Naive thymus-derived CD8-positive, alpha-beta T cell (primary cell): ENCODE data around the gene SYDE2. TPM values are rescaled to one million over a fixed set of nuclear protein-coding genes. Genes with fewer than 3 reads are reported as not detected.
"Not testable (repeated sequence)": the region's sequence is repeated elsewhere in the genome, so short reads cannot be mapped to it uniquely, and the experiment has no call there.

Experiments
- ATAC-seq, 2 donors: fragments of 150-1000 bp; cut with Tn5 transposase in 1 of 2; sonication (Bioruptor Pico), chemical (Tn5 transposase) in 1 of 2; 1 replicate in 1 of 2; 2 replicates in 1 of 2; pipeline ENCODE4 v1.10.0; 2021; ENCODE audit warnings: mild to moderate bottlenecking in 2 of 2, moderate library complexity in 2 of 2
- POLR2A ChIA-PET: fragments of 350-600 bp; sonication (Branson Sonifier 250); formaldehyde crosslinking; loops from one replicate; lab custom pipeline; 2021; ENCODE audit warnings: antibody characterized with exemption; lab: Charles Lee
- DNase-seq, 10 donors: peaks; one replicate each; pipeline versions ENCODE4 v3.0.0 to v3.0.0-alpha.2; 2020 to 2022
- H3K27ac Mint-ChIP-seq, 10 donors: one replicate each; pipeline ENCODE4 v1.8.0; 2020 to 2022; ENCODE audit warnings: mild to moderate bottlenecking in 10 of 10, mixed read lengths in 10 of 10, moderate library complexity in 4 of 10, inconsistent platforms in 1 of 10
- H3K27me3 Mint-ChIP-seq, 5 donors: one replicate each; pipeline ENCODE4 v1.8.0; 2021 to 2022; ENCODE audit warnings: mixed read lengths in 5 of 5
- H3K36me3 Mint-ChIP-seq, 3 donors: one replicate each; pipeline ENCODE4 v1.8.0; 2020 to 2022; ENCODE audit warnings: mixed read lengths in 3 of 3, mild to moderate bottlenecking in 2 of 3, inconsistent platforms in 1 of 3
- H3K4me1 Mint-ChIP-seq, 4 donors: one replicate each; pipeline ENCODE4 v1.8.0; 2021 to 2022; ENCODE audit warnings: mixed read lengths in 4 of 4
- H3K4me3 Mint-ChIP-seq, 10 donors: one replicate each; pipeline ENCODE4 v1.8.0; 2020 to 2022; ENCODE audit warnings: mild to moderate bottlenecking in 10 of 10, mixed read lengths in 10 of 10, moderate library complexity in 6 of 10, inconsistent platforms in 1 of 10
- H3K9me3 Mint-ChIP-seq, 9 donors: one replicate each; pipeline ENCODE4 v1.8.0; 2020 to 2022; ENCODE audit warnings: mixed read lengths in 9 of 9, mild to moderate bottlenecking in 3 of 9, inconsistent platforms in 1 of 9, moderate library complexity in 1 of 9
- polyA plus RNA-seq, 3 donors: library from polyadenylated mRNA; unstranded; fragments of 300-500 nt; fragmentation: Illumina TruSeq; gene quantifications; one replicate each; pipeline ENCODE4 v1.2.3, GENCODE V29; 2021
- total RNA-seq, 8 experiments: library from RNA in 2 of 8; stranded (reverse) in 2 of 8; gene quantifications; one replicate each; pipeline ENCODE4 v1.2.3 and lab custom pipeline; 2021 to 2026

SYDE2 gene
- total and polyA plus RNA-seq, 5 experiments from 2014 or later = 2.7 to 10.0 (median 5.8) TPM

- ATAC-seq (no peak), DNase-seq (no peak)
- H3K4me1 Mint-ChIP-seq = peaks cover 2 to 15% (median 8%) of the 10 kb centered on the region in 4 donors
- POLR2A ChIA-PET = no interaction called here
- H3K27ac Mint-ChIP-seq = peak overlapping the region in 1 of 10 donors; percentile 11
- peaks cover 0 to 24% (median 21%) of the 10 kb centered on the region in 3 donors for H3K36me3 Mint-ChIP-seq
- no peak overlapping the region for H3K4me3 Mint-ChIP-seq
- no peaks in the 10 kb centered on the region for H3K9me3 Mint-ChIP-seq
- H3K27me3 Mint-ChIP-seq = no peaks in the 10 kb centered on the region
These were observed 12.3 kb downstream of the SYDE2 start for GRCh38 chr1:85188530-85188929.

- peaks cover 0 to 34% (median 26%) of the 10 kb centered on the region in 3 donors for H3K36me3 Mint-ChIP-seq
- POLR2A ChIA-PET = not testable (repeated sequence)
These were observed 13.8 kb downstream of the SYDE2 start for GRCh38 chr1:85187021-85187420.

GRCh38 chr1:85184245-85184644 is 16.6 kb downstream of the SYDE2 start:
- DNase-seq (no peak), ATAC-seq (no peak)
- Mint-ChIP-seq H3K27me3 (no peaks in the 10 kb centered on the region), H3K4me1 (peaks cover 5 to 17% (median 11%) of the 10 kb centered on the region in 4 donors), H3K4me3 (no peak overlapping the region), H3K36me3 (peaks cover 0 to 24% (median 17%) of the 10 kb centered on the region in 3 donors), H3K27ac (no peak overlapping the region), H3K9me3 (no peaks in the 10 kb centered on the region)
- POLR2A ChIA-PET = no interaction called here

More at GRCh38 chr1:85187021-85187420, 13.8 kb downstream of the SYDE2 start:
- H3K4me3 Mint-ChIP-seq, H3K27ac Mint-ChIP-seq, H3K27me3 Mint-ChIP-seq, DNase-seq, H3K9me3 Mint-ChIP-seq, ATAC-seq: not testable (repeated sequence)
- H3K4me1 Mint-ChIP-seq = peaks cover 0 to 12% (median 4%) of the 10 kb centered on the region in 4 donors

GRCh38 chr1:85182700-85183099 is 18.1 kb downstream of the SYDE2 start:
- peak overlapping the region in 1 of 10 donors; percentile 34 for H3K27ac Mint-ChIP-seq
- POLR2A ChIA-PET = interaction anchor here (1.4 kb wide), 1 partner anchor 18 kb away, joined by 5 read pairs; the partner anchor contains the start of gene SYDE2
- H3K9me3 Mint-ChIP-seq = no peaks in the 10 kb centered on the region
- peaks cover 5 to 19% (median 15%) of the 10 kb centered on the region in 4 donors for H3K4me1 Mint-ChIP-seq
- peaks cover 0 to 11% (median 5%) of the 10 kb centered on the region in 3 donors for H3K36me3 Mint-ChIP-seq
- ATAC-seq = no peak
- DNase-seq = no peak
- no peaks in the 10 kb centered on the region for H3K27me3 Mint-ChIP-seq
- no peak overlapping the region for H3K4me3 Mint-ChIP-seq

- DNase-seq (no peak), ATAC-seq (peak in 1 of 2 donors; percentile 32)
- Mint-ChIP-seq H3K27me3 (no peaks in the 10 kb centered on the region), H3K4me3 (peak overlapping the region in 1 of 10 donors; percentile 9), H3K27ac (peak overlapping the region in 2 of 10 donors; percentile 27 to 70), H3K9me3 (no peaks in the 10 kb centered on the region), H3K36me3 (peaks cover 0 to 22% (median 11%) of the 10 kb centered on the region in 3 donors), H3K4me1 (peaks cover 12 to 23% (median 17%) of the 10 kb centered on the region in 4 donors)
- POLR2A ChIA-PET = interaction anchor here (0.6 to 1.1 kb wide), 4 partner anchors 20 to 201 kb away, joined by 3 to 9 read pairs (median 4); partner anchors contain the start of gene SYDE2
These were observed 19.9 kb downstream of the SYDE2 start for GRCh38 chr1:85180869-85181268.

GRCh38 chr1:85179522-85179921 is 21.3 kb downstream of the SYDE2 start:
- peaks cover 0 to 22% (median 11%) of the 10 kb centered on the region in 3 donors for H3K36me3 Mint-ChIP-seq
- peak overlapping the region in 9 of 10 donors; percentile 28 to 86 (median 70) for H3K27ac Mint-ChIP-seq
- ATAC-seq (peak; percentile 96 to 99), DNase-seq (peak in 3 of 10 donors; percentile 38 to 66 (median 59))
- no peaks in the 10 kb centered on the region for H3K9me3 Mint-ChIP-seq
- H3K4me3 Mint-ChIP-seq = peak overlapping the region; percentile 34 to 87 (median 62)
- peaks cover 12 to 23% (median 16%) of the 10 kb centered on the region in 4 donors for H3K4me1 Mint-ChIP-seq
- POLR2A ChIA-PET = no interaction called here
- no peaks in the 10 kb centered on the region for H3K27me3 Mint-ChIP-seq

GRCh38 chr1:85178396-85178795 is 22.4 kb downstream of the SYDE2 start:
- H3K27ac Mint-ChIP-seq = no peak overlapping the region
- peaks cover 10 to 30% (median 14%) of the 10 kb centered on the region in 4 donors for H3K4me1 Mint-ChIP-seq
- DNase-seq (no peak), ATAC-seq (no peak)
- no peak overlapping the region for H3K4me3 Mint-ChIP-seq
- H3K36me3 Mint-ChIP-seq = peaks cover 0 to 22% (median 17%) of the 10 kb centered on the region in 3 donors
- POLR2A ChIA-PET = interaction anchor here (2.5 kb wide), 1 partner anchor 23 kb away, joined by 9 read pairs; the partner anchor contains the start of gene SYDE2
- H3K27me3 Mint-ChIP-seq = no peaks in the 10 kb centered on the region
- no peaks in the 10 kb centered on the region for H3K9me3 Mint-ChIP-seq

- DNase-seq (no peak), ATAC-seq (no peak)
- no peak overlapping the region for H3K4me3 Mint-ChIP-seq
- H3K4me1 Mint-ChIP-seq = peaks cover 24 to 52% (median 29%) of the 10 kb centered on the region in 4 donors
- no peaks in the 10 kb centered on the region for H3K9me3 Mint-ChIP-seq
- H3K27me3 Mint-ChIP-seq = no peaks in the 10 kb centered on the region
- H3K36me3 Mint-ChIP-seq = peaks cover 0 to 13% (median 12%) of the 10 kb centered on the region in 3 donors
- POLR2A ChIA-PET = no interaction called here
- no peak overlapping the region for H3K27ac Mint-ChIP-seq
These were observed 26.3 kb downstream of the SYDE2 start for GRCh38 chr1:85174503-85174902.

- POLR2A ChIA-PET = interaction anchor here (0.6 kb wide), 1 partner anchor 27 kb away, joined by 3 read pairs; no protein-coding TSS in a partner anchor
- no peak overlapping the region for H3K27ac Mint-ChIP-seq
- H3K4me1 Mint-ChIP-seq = peaks cover 18 to 45% (median 24%) of the 10 kb centered on the region in 4 donors
- H3K36me3 Mint-ChIP-seq = peaks cover 4 to 22% (median 22%) of the 10 kb centered on the region in 3 donors
- H3K27me3 Mint-ChIP-seq = no peaks in the 10 kb centered on the region
- H3K4me3 Mint-ChIP-seq = no peak overlapping the region
- no peaks in the 10 kb centered on the region for H3K9me3 Mint-ChIP-seq
- no peak for ATAC-seq
- no peak for DNase-seq
These were observed 28.0 kb downstream of the SYDE2 start for GRCh38 chr1:85172684-85173337.

- ATAC-seq (peak; percentile 49 to 52), DNase-seq (peak in 3 of 10 donors; percentile 16 to 34 (median 29))
- POLR2A ChIA-PET = no interaction called here
- H3K27ac Mint-ChIP-seq = peak overlapping the region in 8 of 10 donors; percentile 1 to 51 (median 4)
- H3K9me3 Mint-ChIP-seq = no peaks in the 10 kb centered on the region
- H3K4me3 Mint-ChIP-seq = peak overlapping the region in 6 of 10 donors; percentile 0 to 54 (median 32)
- peaks cover 15 to 35% (median 22%) of the 10 kb centered on the region in 4 donors for H3K4me1 Mint-ChIP-seq
- H3K36me3 Mint-ChIP-seq = peaks cover 4 to 22% (median 22%) of the 10 kb centered on the region in 3 donors
- no peaks in the 10 kb centered on the region for H3K27me3 Mint-ChIP-seq
These were observed 29.1 kb downstream of the SYDE2 start for GRCh38 chr1:85171721-85172120.

- H3K36me3 Mint-ChIP-seq = peaks cover 9 to 31% (median 18%) of the 10 kb centered on the region in 3 donors
- no peaks in the 10 kb centered on the region for H3K27me3 Mint-ChIP-seq
- H3K4me1 Mint-ChIP-seq = peaks cover 15 to 33% (median 22%) of the 10 kb centered on the region in 4 donors
- H3K4me3 Mint-ChIP-seq = no peak overlapping the region
- ATAC-seq (no peak), DNase-seq (no peak)
- H3K9me3 Mint-ChIP-seq = no peaks in the 10 kb centered on the region
- POLR2A ChIA-PET = interaction anchor here (0.6 kb wide), 1 partner anchor 34 kb away, joined by 3 read pairs; no protein-coding TSS in a partner anchor
- H3K27ac Mint-ChIP-seq = no peak overlapping the region
These were observed 31.9 kb downstream of the SYDE2 start for GRCh38 chr1:85168884-85169283.

- no peaks in the 10 kb centered on the region for H3K9me3 Mint-ChIP-seq
- H3K27me3 Mint-ChIP-seq = no peaks in the 10 kb centered on the region
- POLR2A ChIA-PET = no interaction called here
- H3K4me3 Mint-ChIP-seq = no peak overlapping the region
- no peak overlapping the region for H3K27ac Mint-ChIP-seq
- H3K36me3 Mint-ChIP-seq = peaks cover 20 to 47% (median 21%) of the 10 kb centered on the region in 3 donors
- DNase-seq (no peak), ATAC-seq (no peak)
- H3K4me1 Mint-ChIP-seq = peaks cover 6 to 8% (median 7%) of the 10 kb centered on the region in 4 donors
These were observed 34.5 kb downstream of the SYDE2 start for GRCh38 chr1:85166351-85166750.

- Mint-ChIP-seq H3K27me3 (no peaks in the 10 kb centered on the region), H3K4me3 (no peak overlapping the region), H3K27ac (peak overlapping the region in 1 of 10 donors; percentile 17), H3K9me3 (no peaks in the 10 kb centered on the region), H3K36me3 (peaks cover 9 to 25% (median 12%) of the 10 kb centered on the region in 3 donors), H3K4me1 (peaks cover 0 to 7% (median 2%) of the 10 kb centered on the region in 4 donors)
- no peak for DNase-seq
- ATAC-seq = no peak
- POLR2A ChIA-PET = no interaction called here
These were observed 41.9 kb downstream of the SYDE2 start for GRCh38 chr1:85158910-85159309.
